GM21717 (cell line): ENCODE data around the gene VAV2.

ENCODE experiments used
- ATAC-seq: cut with Tn5 transposase; IDR thresholded peaks from one replicate; pipeline ENCODE4 v1.9.1; 2021; ENCODE audit warnings: mild to moderate bottlenecking, moderate library complexity; ENCODE audit not compliant: unreplicated experiment

VAV2 gene

GRCh38 chr9:133805876-133806622 is 186.1 kb downstream of the VAV2 start:
- ATAC-seq = no peak

GRCh38 chr9:133804199-133804598 is 187.9 kb downstream of the VAV2 start:
- ATAC-seq = no peak

- no peak for ATAC-seq
Measured at GRCh38 chr9:133803745-133804144, 188.4 kb downstream of the VAV2 start.

- no peak for ATAC-seq
Measured at GRCh38 chr9:133803028-133803585, 189.0 kb downstream of the VAV2 start.

- ATAC-seq = no peak
Measured at GRCh38 chr9:133801739-133802138, 190.4 kb downstream of the VAV2 start.

GRCh38 chr9:133800266-133800665 is 191.9 kb downstream of the VAV2 start:
- no peak for ATAC-seq

GRCh38 chr9:133799716-133800115 is 192.4 kb downstream of the VAV2 start:
- no peak for ATAC-seq

- no peak for ATAC-seq
Measured at GRCh38 chr9:133799106-133799505, 193.0 kb downstream of the VAV2 start.

GRCh38 chr9:133798160-133798559 is 194.0 kb downstream of the VAV2 start:
- no peak for ATAC-seq

GRCh38 chr9:133797406-133798105 is 194.6 kb downstream of the VAV2 start:
- ATAC-seq = no peak

GRCh38 chr9:133796562-133796961 is 195.6 kb downstream of the VAV2 start:
- no peak for ATAC-seq

GRCh38 chr9:133795049-133795448 is 197.1 kb downstream of the VAV2 start:
- no peak for ATAC-seq

- no peak for ATAC-seq
Measured at GRCh38 chr9:133794016-133794760, 197.9 kb downstream of the VAV2 start.

- ATAC-seq = no peak
Measured at GRCh38 chr9:133793471-133793870, 198.7 kb downstream of the VAV2 start.

- ATAC-seq = peak; percentile 53
Measured at GRCh38 chr9:133792721-133793470, 199.2 kb downstream of the VAV2 start.

- ATAC-seq = no peak
Measured at GRCh38 chr9:133791735-133792649, 200.1 kb downstream of the VAV2 start.

GRCh38 chr9:133791069-133791468 is 201.1 kb downstream of the VAV2 start:
- ATAC-seq = no peak

- ATAC-seq = no peak
Measured at GRCh38 chr9:133789778-133790177, 202.3 kb downstream of the VAV2 start.

- no peak for ATAC-seq
Measured at GRCh38 chr9:133788819-133789717, 203.1 kb downstream of the VAV2 start.
